Stimulated activated CD8-positive, alpha-beta memory T cell treated with anti-CD3 and anti-CD28 coated beads, Interleukin-4, amount 100 ng/mL, for 1 hour (primary cell): ENCODE measurements around the gene OSGEPL1.
"Not testable (repeated sequence)": the region's sequence is repeated elsewhere in the genome, so short reads cannot be mapped to it uniquely, and the experiment has no call there.

ENCODE experiments used
- DNase-seq, 2 donors: peaks; one replicate each; pipeline ENCODE4 v3.0.0-alpha.2; 2020; ENCODE audit warnings: low read depth in 2 of 2, low spot score in 1 of 2

The OSGEPL1 gene, protein sequence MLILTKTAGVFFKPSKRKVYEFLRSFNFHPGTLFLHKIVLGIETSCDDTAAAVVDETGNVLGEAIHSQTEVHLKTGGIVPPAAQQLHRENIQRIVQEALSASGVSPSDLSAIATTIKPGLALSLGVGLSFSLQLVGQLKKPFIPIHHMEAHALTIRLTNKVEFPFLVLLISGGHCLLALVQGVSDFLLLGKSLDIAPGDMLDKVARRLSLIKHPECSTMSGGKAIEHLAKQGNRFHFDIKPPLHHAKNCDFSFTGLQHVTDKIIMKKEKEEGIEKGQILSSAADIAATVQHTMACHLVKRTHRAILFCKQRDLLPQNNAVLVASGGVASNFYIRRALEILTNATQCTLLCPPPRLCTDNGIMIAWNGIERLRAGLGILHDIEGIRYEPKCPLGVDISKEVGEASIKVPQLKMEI

DNA sequence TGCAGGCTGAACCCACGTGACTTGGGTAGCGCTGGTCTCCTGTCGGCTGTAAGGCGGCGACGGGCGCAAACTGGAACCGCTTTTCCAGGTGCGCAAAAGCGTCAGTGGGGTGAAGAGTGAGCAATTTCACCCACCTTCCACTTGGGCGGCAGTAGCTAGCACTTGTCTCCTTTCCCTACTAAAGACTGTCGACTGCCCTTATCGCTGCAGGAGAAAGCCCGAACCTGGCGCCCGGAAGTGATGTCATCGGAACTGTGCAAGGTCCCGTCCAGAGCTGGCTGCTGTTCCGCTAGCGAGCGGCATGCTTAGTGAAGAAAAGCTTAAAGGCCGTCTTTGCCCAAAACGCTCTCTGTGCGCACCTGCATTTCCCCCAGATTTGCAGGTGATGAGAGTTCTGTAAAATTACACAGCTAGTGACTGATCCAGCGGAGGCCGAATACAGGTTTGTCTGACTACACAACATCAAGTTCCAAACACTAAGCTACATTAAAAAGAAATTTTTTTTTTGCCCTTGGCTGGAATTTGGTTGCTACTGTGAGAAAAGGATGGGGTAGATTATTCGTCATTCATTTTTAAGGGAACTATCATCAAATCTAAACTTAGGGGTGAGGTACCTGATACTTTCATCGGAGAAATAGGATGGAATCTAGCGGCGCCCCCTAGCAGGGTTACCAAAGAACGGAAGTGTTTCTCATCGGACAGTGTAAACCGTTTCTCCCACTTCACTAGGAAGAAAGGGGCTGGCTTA is at the start of gene OSGEPL1:
Gene OSGEPL1, minus strand, starts transcription at position 242 of the 748 bp plus-strand sequence. CDS start 1,152 bp downstream, outside the sequence.
- DNase-seq = peak; percentile 84

DNA sequence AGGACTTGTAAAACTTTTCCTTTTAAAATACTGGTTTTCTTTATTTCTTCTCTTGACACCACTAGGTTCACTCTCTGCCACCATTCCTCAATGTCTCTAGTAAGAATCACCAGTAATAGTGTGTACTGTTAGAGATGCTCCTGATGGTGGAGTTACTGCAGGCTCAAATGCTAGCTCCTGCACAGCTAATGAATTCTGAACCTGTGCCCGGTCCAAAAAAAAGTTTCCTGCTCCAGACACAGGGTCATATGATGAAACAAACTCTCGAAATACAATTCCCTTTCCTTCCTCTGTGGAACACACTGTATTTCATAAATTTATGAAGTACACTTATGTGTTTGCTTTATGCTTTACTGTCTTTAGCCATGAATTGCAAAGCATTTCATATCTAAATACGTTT is 40.8 kb upstream of the OSGEPL1 start:
- no peak for DNase-seq

DNA sequence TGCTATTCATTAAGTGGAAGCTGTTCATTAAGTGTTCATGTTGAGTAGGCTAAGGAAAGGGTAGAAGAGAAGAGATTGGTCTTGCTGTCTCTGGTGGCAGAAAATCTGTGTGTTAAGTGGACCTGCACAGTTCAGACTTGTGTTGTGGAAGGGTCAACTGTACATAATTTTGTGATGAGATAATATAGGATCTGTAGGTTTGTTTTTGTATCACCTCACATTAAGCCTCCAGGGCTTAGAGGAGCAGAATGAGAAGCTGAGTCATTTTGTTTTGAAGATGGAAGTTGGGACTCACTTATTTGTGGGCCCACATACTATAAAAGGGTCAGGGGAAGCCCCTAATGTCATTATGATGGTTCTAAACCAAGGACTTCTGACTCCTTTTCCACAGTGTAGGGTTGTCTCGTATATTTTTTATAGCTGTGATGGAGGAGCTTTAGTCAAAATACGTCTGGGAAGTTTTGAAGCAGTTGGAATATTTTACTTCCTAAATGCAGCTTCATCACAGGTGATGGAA is 39.9 kb upstream of the OSGEPL1 start:
- DNase-seq = no peak

DNA sequence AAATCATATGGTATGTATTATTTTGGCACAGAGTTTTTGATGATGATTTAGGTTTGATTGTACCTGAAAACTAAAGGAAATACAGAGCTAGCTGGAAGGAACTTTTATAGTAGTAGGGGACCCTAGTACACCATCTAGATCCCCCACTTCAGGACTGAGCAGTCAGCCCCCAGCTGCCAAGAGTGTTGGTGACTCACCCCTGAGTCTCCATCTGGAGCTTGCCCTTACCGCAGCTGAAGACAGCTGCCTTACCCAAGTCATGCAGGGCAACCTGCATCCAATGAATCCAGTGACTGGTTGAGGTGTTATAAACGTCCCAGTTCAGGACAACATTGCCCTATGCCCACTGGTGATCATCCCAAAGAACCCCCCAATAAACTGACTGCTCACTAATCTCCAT is 36.9 kb upstream of the OSGEPL1 start:
- DNase-seq = no peak

DNA sequence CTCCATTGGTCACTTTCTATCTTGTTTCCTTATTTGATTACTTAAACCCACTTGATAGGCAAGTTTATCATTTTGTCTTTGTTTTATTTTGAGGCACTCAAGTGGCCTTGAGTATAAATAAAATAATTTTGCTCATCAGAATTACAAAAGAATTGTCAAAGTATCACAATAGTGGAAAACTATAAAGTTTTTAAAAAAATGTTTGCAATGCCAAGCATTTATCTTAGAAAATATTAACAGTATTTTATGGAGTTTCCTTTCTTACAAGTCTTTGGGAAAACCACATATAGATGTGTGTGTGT is 36.4 kb upstream of the OSGEPL1 start:
- no peak for DNase-seq

- DNase-seq = no peak
These were observed 35.9 kb upstream of the OSGEPL1 start for GRCh38 chr2:189798312-189799029.

- DNase-seq = no peak
These were observed 35.3 kb upstream of the OSGEPL1 start for GRCh38 chr2:189797902-189798301.

DNA sequence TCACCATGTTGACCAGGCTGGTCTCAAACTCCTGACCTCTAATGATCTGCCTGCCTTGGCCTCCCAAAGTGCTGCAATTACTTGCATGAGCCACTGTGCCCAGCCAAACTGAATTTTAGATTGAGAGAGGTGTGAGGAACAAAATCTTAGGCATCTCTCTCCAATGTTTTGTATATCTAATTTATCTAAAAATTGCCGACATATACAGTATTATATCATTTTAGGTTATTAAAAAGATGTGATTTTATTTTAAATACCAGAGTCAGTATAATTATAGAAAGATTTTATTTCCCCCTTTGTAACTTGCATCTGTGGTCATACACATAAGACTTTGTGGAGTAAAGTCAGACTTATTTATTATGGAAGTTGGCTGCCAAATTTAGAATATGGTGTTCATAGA is 31.7 kb upstream of the OSGEPL1 start:
- DNase-seq = no peak

GRCh38 chr2:189791338-189792042 is 28.9 kb upstream of the OSGEPL1 start:
- DNase-seq = no peak

DNA sequence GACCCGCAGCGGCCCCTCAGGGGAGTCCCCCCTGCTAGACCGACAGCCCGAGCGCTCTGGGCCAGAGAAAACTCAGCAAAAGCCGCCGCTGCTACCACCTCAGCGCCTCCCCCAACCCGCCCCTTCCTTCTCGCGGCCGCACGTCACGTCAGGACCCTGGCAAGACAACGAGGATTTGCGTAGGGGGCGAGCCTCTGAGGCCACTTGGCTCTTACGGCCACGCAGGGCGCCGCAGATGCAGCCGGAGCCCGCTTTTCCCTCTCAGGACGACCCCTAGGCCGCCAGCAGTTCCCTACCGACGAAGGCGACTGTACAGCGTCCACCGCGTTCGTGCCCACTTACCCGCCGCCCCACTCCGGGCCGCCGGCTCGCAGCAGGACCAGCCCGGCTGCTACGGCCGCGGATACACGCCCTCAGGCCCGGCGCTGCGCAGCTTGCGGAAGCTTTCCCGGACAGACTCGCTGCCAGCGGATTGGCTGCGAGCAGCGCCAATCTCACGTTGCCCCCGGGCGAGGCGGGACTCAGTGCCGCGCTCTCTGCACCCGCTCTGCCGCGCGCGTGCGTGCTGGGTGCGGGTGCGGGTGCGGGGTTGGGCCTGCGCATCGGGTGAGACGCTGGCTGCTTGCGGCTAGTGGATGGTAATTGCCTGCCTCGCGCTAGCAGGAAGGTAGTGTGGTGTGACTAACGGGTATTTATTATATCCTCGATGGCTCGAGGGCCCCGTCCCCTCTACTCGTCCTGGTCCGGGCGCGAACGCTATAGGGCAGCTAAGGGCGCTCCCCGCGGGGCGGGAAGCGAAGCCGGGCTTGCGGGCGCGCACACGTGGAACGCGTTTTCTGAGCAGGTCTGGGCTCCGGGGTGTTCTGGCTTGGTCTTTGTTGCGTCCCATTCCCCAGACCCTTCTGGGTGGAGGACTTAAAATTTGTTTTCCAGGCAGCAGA is 21.6 kb upstream of the OSGEPL1 start, which contains the start of the genes ORMDL1 and PMS1:
Gene ORMDL1, minus strand, starts transcription at position 413 of the 941 bp plus-strand sequence. CDS start 1,744 bp downstream, outside the sequence.
Gene PMS1, plus strand, starts transcription at position 524 of the 941 bp plus-strand sequence. CDS start 7,360 bp downstream, outside the sequence.
- DNase-seq = peak; percentile 78 to 84

DNA sequence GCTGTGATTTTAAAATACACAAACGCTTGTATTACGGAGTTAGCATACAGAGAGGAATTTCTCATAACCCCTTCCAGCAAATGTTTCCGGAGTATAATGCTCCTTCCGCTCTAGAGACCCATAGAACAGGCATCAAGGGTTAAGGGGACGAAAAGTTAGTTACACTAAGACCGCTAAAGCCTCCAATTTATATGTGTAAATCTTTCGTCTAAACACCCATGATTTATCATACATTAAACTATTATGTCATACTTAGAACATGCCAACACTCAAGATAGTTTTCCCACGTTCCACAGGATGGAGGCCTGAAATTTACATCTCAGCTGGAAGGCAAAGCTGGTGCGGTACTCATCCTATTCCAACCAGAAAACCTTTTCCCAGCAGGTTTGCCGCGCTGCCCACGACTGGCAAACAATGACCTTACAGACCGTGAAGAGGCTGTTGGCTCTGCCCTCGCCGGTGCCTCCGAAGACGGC is 20.9 kb upstream of the OSGEPL1 start:
- no peak for DNase-seq

DNA sequence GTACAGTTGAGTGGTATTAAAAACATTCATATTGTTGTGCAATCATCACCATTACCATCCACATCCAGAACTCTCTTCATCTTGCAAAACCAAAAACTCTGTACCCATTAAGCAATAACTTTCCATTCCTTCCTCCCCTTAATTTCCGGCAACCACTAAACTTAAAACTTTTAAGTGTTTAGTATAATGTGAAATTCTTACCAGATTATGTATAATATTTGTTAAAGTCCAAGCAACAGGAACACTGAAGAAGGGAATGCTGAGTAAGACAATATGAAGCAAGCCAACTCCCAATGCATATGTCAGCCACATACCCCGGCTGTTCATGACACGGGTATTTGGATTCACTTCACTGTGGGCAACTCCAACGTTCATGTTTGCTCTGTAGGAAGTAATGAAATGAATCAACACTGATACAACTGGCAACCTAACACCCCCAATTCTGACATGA is 19.7 kb upstream of the OSGEPL1 start:
- DNase-seq = no peak

DNA sequence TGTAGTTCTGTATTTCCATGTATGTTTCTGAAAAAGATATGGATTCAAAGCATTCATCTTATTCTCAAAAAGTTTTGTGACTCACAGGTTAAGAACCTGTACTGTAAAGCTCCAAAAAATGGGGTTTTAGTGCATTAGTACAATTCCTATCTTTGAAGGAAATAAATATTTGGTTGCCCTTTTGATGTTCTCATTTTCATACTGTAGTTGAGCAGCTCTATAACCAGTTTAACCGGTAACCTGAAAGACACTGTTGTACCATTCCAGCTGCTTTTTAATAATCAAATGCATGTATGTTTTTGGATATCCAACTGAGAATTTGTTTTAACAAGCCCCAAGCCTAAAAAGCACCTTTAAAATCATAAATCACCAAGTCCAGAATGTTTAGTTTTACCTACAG is 9.6 kb upstream of the OSGEPL1 start:
- DNase-seq = no peak

- no peak for DNase-seq
These were observed 8.2 kb upstream of the OSGEPL1 start for GRCh38 chr2:189770590-189771322.

DNA sequence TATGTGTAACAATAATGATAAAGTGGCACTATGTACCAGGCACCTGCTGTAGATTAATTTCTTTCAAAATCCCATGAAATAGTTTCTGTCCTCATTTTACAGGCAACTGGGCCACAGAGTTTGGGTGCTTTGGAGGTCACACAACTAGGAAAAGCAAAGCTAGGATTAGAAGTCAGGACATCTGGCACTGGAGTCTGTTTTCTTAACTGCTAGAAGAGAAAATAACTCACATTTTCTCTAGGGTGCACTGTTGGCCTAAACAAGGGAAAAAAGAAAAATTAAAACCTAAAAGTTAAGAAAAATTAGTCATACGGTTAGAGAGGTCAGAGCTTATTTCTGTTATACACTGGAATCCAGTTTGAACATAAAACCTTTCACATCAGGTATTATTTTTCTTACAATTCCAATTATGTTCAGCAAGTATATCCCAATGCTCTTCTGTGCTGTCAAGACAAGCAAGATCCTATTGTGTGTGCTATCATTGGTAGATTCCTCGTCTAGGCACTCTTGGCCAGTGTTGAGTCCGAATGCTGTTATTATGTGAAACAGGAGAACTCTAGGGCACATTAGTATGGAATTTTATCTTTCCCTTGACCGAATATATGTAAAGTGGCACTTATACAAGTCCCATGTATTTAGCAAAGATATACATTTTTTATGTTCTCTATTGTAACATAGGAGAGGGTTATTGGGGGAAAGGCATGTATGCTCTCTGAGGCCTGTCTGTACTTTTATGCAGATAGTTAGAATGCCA is 1.5 kb upstream of the OSGEPL1 start:
- DNase-seq = no peak

GRCh38 chr2:189762229-189762550 is 402 bp downstream of the OSGEPL1 start:
- no peak for DNase-seq

DNA sequence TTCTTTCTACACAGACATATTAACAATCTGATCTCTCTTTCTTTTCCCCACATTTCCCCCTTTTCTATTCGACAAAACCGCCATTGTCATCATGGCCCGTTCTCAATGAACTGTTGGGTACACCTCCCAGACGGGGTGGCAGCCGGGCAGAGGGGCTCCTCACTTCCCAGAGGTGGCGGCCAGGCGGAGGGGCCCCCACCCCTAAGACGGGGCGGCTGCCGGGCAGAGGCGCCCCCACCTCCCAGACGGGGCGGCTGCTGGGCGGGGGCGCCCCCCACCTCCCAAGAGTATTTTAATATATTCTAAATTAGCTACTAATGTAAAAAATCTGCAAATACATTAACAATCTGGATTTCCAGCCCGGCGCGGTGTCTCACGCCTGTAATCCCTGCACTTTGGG is 2.4 kb downstream of the OSGEPL1 start:
- DNase-seq = not testable (repeated sequence)

DNA sequence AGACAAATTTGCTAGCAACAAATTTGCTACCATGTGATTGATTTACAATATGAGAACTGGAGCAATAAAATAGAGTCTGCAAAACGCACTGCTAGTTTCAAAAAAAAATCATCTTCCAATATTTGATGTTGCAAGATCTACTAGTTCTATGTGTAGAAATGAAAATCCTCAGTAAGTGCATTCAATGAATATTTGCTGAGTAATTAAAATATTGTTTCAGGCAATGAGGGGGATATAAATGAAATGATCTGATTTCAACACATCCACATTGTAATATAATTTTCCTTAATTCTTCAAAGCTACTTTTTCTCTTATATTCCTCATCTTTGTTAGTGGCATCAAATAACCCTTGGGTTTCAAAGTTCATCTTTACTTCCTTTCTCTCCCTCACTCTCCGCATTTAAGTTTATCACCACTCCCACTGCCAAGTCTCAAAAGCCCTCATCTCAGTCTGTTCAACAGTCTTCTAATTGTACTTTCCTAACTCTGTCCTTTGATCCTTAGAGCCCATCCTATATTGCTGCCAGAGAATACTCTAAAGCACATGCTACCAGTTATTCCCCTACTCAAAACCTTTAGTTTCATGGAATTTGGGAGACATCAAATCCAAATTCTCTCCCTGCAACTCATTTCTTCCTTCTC is 6.2 kb downstream of the OSGEPL1 start:
- no peak for DNase-seq
